Type B pancreatic cell (in vitro differentiated cells): ENCODE measurements around the gene NDST4. TPM values are rescaled to one million over a fixed set of nuclear protein-coding genes. Genes with fewer than 3 reads are reported as not detected.

Experiments
- DNase-seq: peaks from one replicate; pipeline ENCODE4 v3.0.0; 2021; ENCODE audit warnings: mixed read lengths; ENCODE audit not compliant: unreplicated experiment; ENCODE audit errors: extremely low spot score
- H3K27ac Mint-ChIP-seq: 2 replicates; pipeline ENCODE4 v1.8.0; 2021; ENCODE audit warnings: mild to moderate bottlenecking, mixed read lengths
- H3K27me3 Mint-ChIP-seq: 2 replicates; pipeline ENCODE4 v1.8.0; 2021; ENCODE audit warnings: mixed read lengths
- H3K36me3 Mint-ChIP-seq: 2 replicates; pipeline ENCODE4 v1.8.0; 2021; ENCODE audit warnings: mixed read lengths
- H3K4me1 Mint-ChIP-seq: one replicate; pipeline ENCODE4 v1.8.0; 2021; ENCODE audit warnings: mixed read lengths; ENCODE audit not compliant: unreplicated experiment
- H3K4me3 Mint-ChIP-seq: 2 replicates; pipeline ENCODE4 v1.8.0; 2021; ENCODE audit warnings: mild to moderate bottlenecking, mixed read lengths
- H3K9me3 Mint-ChIP-seq: 2 replicates; pipeline ENCODE4 v1.8.0; 2021; ENCODE audit warnings: mixed read lengths
- CTCF ChIP-seq: fragments of 200-600 bp; sonication (generic); conservative IDR thresholded peaks from 2 replicates; pipeline ENCODE4 v1.5.0; 2021; ENCODE audit warnings: antibody characterized with exemption, mild to moderate bottlenecking
- total RNA-seq: library from RNA; stranded (reverse); gene quantifications from 2 replicates; pipeline ENCODE4 v1.2.1, GENCODE V29; 2021; ENCODE audit warnings: low replicate concordance

NDST4 gene
- total RNA-seq, 1 donor from 2014 or later = 9.9 TPM

GRCh38 chr4:115054836-115055235, 58.6 kb downstream of the NDST4 start:
- H3K4me3 Mint-ChIP-seq = no peak overlapping the region
- H3K27ac Mint-ChIP-seq = no peak overlapping the region
- no peaks in the 10 kb centered on the region for H3K27me3 Mint-ChIP-seq

DNA sequence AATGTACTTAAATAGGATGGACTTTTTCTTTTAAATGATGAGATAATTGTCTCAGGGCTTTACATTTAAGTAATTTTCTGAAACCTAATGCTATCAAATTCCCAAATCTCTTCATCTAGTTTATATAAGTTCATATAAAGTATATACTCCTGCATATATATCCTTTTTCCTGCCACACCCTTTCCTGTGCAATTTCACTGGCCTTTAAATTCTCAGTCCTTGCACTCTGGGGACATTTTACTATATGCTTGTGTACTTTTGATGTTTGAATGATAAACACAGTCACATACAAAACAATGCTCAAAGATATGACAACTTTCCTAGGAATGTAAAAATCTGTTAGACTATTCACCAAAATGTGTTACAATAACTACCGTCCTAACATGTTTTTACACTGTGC, 60.1 kb downstream of the NDST4 start:
- no peak for DNase-seq
- Mint-ChIP-seq H3K4me3 (no peak overlapping the region), H3K4me1 (no peaks in the 10 kb centered on the region), H3K27ac (no peak overlapping the region), H3K9me3 (no peaks in the 10 kb centered on the region), H3K36me3 (no peaks in the 10 kb centered on the region), H3K27me3 (no peaks in the 10 kb centered on the region)
- no peak for TF ChIP-seq CTCF

More at GRCh38 chr4:115054836-115055235, 58.6 kb downstream of the NDST4 start:
- TF ChIP-seq CTCF = no peak
- H3K36me3 Mint-ChIP-seq = no peaks in the 10 kb centered on the region
- H3K9me3 Mint-ChIP-seq = no peaks in the 10 kb centered on the region
- no peak for DNase-seq
- H3K4me1 Mint-ChIP-seq = no peaks in the 10 kb centered on the region

- DNase-seq = no peak
- peak; percentile 68 for TF ChIP-seq CTCF
- no peak overlapping the region for H3K27ac Mint-ChIP-seq
- H3K36me3 Mint-ChIP-seq = no peaks in the 10 kb centered on the region
- H3K4me3 Mint-ChIP-seq = no peak overlapping the region
- no peaks in the 10 kb centered on the region for H3K9me3 Mint-ChIP-seq
- H3K27me3 Mint-ChIP-seq = no peaks in the 10 kb centered on the region
- H3K4me1 Mint-ChIP-seq = no peaks in the 10 kb centered on the region
Observed at GRCh38 chr4:115042496-115042895, 70.9 kb downstream of the NDST4 start.

- Mint-ChIP-seq H3K36me3 (no peaks in the 10 kb centered on the region), H3K27ac (no peak overlapping the region), H3K4me3 (no peak overlapping the region), H3K9me3 (no peaks in the 10 kb centered on the region), H3K27me3 (no peaks in the 10 kb centered on the region), H3K4me1 (no peaks in the 10 kb centered on the region)
- no peak for DNase-seq
- no peak for TF ChIP-seq CTCF
Observed at GRCh38 chr4:115030281-115030680, 83.1 kb downstream of the NDST4 start.

DNA sequence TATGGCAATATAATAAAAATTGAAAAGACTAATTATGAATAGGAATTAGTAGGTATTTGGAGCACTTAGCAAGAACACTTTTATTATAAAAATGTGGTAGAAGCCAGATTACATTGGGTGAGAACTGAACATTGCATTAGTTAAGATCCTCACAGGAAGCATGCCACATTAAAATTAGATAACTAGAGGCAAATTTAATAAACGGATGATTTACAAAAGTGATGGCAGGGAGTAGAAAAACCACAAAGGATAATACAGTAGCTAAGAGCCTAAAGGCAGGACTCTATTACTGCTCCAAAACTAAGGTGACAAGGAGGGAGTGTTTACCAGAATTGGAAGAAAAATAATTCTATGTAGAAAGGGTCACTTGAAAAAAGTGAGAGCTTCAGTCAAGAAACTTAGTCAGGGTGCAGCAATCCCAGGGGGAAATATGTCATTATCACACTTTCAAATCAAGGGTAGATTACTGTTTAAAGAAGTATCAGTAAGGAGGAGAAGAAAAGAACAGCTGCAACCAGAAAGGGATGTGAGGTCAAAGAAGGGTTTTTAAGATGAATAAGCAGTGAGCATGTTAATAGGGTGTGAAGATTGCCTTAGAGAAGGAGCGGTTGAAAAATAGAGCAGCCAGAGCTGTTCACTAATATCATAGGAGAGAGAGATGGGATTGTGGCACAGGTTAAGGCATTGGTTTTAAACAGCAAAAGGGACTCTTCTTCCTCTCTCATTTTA, 84.6 kb downstream of the NDST4 start:
- Mint-ChIP-seq H3K27me3 (no peaks in the 10 kb centered on the region), H3K9me3 (no peaks in the 10 kb centered on the region), H3K4me1 (no peaks in the 10 kb centered on the region), H3K27ac (no peak overlapping the region), H3K36me3 (no peaks in the 10 kb centered on the region), H3K4me3 (no peak overlapping the region)
- no peak for TF ChIP-seq CTCF
- DNase-seq = no peak

DNA sequence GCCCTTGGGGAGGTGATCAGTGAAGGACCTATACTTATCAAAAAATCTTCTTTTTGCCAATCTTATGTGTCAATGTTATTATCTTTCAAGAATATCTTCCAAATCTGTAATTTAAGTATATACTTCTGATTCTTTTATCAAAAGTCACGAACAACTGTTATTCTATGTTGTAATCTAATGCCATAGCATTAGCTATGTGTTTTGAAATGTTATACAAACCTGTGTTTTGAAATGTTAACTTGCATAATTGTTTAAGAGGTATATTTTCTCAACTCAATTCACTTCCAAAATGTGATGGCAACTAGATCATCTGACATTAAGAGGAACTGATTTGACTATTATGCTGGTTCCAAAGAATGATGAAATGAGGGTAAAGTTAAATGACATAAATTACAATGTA, 113.5 kb downstream of the NDST4 start:
- no peak for DNase-seq
- Mint-ChIP-seq H3K4me1 (peaks cover 10% of the 10 kb centered on the region), H3K27ac (no peak overlapping the region), H3K27me3 (peaks cover 3% of the 10 kb centered on the region), H3K36me3 (peaks cover 4% of the 10 kb centered on the region), H3K4me3 (no peak overlapping the region), H3K9me3 (no peaks in the 10 kb centered on the region)
- no peak for TF ChIP-seq CTCF
